Activated T-helper 9 cell treated with anti-CD3 and anti-CD28 coated beads, Interleukin-2, amount 50 U/mL, for 16 hours (primary cell): ENCODE measurements around the gene GPC6.

Source experiments
- DNase-seq: peaks from one replicate; pipeline ENCODE4 v3.0.0-alpha.2; 2020; ENCODE audit warnings: low read depth

GPC6 gene

DNA sequence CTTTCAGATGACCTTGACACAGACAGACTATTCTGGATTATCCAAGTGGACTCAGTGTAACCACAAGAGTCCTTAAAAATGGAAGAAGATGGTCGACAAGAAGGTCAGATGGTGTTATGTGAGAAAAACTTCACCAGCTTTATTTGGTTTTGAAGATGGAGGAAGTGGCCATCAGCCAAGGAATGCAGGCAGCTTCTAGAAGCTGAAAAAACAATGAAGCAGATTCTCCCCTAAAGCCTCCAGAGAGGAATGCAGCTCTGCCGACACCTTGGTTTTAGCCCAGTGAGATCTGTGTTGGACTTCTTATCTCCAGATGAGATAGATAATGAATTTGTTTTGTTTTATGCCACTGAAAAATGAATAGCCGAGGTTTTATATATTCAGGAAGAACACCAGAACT is 751.4 kb downstream of the GPC6 start:
- DNase-seq, result no peak

- no peak for DNase-seq
Observed at GRCh38 chr13:93981426-93981977, 754.9 kb downstream of the GPC6 start.

- no peak for DNase-seq
Observed at GRCh38 chr13:93982179-93982918, 755.7 kb downstream of the GPC6 start.

GRCh38 chr13:93984052-93984451 is 757.4 kb downstream of the GPC6 start:
- DNase-seq, result no peak

GRCh38 chr13:93984876-93985275 is 758.3 kb downstream of the GPC6 start:
- no peak for DNase-seq

- DNase-seq, result no peak
Observed at GRCh38 chr13:93987458-93987857, 760.9 kb downstream of the GPC6 start.

DNA sequence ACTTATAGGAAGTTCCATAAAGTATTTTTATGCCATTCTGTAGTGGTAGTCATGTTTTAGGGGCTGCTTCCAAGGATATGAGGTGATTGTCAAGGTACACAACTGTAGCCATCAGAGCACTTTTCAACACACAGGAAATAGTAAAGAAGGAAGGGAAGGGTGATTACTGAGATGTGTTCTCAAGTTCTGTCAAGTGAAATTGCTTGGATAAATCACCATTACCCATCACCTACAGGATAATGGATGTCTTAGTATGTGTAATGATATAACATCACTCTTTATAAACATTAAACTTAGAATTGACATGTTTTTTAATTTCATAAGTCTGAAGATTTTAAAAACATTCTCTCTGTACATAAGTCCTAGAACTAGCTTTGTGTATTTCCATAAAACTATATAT is 765.0 kb downstream of the GPC6 start:
- DNase-seq, result no peak

GRCh38 chr13:93996481-93996880 is 769.9 kb downstream of the GPC6 start:
- no peak for DNase-seq

DNA sequence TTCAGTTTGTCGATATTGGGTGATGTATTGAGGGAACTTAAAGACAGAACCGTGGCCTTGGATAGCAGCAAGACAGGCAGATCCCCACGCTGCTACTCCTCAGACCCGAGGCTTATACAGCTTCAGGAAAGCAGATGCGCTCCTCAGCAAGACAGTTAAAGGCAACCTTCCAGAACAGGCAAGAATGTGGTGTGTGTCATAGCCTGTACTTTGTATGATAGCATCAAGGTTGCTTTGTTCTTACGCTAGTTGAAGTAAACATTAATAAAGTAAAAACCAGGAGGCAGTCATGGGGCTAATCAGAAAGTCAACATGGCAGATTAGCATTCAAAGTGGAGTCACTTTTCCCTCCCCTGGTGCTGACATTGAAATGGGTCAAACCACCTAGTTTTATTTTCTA is 779.7 kb downstream of the GPC6 start:
- DNase-seq, result no peak

- no peak for DNase-seq
Observed at GRCh38 chr13:94007072-94007471, 780.5 kb downstream of the GPC6 start.

- DNase-seq, result no peak
Observed at GRCh38 chr13:94009701-94010100, 783.1 kb downstream of the GPC6 start.

- DNase-seq, result no peak
Observed at GRCh38 chr13:94014461-94014860, 787.9 kb downstream of the GPC6 start.

DNA sequence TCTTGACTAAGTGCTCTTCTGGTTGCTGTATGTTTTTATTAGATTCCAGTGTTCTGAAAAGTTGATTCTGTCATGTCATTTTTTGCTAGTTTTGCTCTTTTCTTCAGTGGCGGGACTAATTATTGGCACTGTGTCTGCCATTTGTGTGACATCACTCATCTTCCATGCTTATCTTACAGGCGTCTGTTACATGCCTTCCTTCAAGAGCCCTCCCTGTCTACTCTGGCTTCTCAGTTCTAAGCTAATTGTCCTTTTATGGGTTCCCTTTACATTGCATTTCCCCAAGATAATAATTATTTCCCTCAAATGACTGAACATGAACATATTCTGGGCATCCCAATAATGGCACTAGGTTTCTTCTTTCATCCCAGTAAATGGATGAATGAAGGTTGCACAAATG is 793.8 kb downstream of the GPC6 start:
- DNase-seq, result no peak

GRCh38 chr13:94020833-94021232 is 794.2 kb downstream of the GPC6 start:
- DNase-seq, result no peak

- no peak for DNase-seq
Observed at GRCh38 chr13:94028234-94028633, 801.6 kb downstream of the GPC6 start.

GRCh38 chr13:94028650-94029049 is 802.0 kb downstream of the GPC6 start:
- DNase-seq, result no peak

DNA sequence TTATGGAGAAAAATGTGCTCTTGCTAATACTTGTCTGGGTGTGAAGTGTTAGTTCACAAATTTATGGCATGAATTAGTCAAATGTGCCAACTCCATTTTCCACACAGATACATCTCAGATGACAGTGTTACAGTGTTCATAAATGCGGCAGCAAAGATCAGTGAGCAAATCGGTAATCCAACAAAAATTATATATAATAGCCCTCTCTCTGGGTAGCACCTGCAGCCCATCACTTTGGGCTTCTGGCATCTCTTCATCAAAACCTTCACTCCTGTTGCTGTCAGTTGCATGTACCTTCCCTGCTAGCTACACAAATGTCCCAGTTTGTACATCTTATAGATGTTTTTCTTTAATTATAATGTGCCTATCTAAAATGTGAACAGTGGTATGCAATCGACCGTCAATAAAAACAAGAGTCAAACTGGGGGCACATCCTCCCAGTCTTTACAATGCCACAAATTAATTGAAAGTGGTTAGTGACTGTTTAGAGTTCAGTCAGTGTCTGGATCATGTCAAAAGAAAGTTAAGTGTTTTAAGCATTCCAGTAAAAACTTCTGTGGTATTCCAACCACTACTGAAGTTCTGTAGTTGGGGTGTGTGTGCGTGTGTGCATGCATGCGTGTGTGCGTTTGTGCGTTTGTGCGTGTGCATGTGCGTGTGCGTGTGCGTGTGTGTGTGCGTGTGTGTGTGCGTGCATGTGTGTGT is 804.0 kb downstream of the GPC6 start:
- no peak for DNase-seq

DNA sequence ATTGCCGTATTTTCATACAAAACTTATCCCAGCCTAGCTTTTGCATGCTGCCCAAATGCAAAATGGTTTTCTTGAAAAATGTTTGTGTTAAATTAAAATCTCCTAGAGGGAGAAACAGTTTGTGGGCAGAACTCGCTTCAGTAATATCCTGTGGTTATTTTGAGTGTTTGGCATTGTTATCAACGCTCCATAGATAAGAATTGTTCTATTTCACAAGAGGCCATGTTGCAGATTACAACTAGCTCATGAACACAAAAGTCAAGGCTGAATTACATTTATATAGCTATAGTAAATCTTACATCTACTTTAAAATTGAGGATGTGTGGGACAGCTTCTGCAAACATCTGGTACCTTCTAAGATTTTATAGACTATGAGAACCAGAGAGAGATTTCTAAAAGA is 805.0 kb downstream of the GPC6 start:
- no peak for DNase-seq

GRCh38 chr13:94033098-94033497 is 806.5 kb downstream of the GPC6 start:
- DNase-seq, result no peak

GRCh38 chr13:94033830-94034642 is 807.4 kb downstream of the GPC6 start:
- DNase-seq, result no peak

DNA sequence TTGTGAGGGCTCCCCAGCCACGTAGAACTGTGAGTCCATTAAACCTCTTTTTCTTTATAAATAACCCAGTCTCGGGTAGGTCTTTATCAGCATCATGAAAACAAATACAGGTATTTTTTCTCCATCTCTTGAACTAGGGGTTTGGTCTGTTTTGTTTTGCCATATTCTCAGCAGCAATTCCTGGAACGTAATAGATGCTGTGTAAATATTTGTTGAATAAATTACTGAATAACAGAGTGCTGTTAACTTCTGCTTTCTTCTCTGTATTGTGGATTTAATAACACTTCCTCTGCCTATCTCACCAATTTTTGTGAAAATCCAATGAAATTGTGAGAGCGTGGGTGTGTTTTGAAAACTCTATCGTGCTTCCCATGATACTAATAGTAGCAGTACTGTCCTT is 823.4 kb downstream of the GPC6 start:
- DNase-seq, result no peak

DNA sequence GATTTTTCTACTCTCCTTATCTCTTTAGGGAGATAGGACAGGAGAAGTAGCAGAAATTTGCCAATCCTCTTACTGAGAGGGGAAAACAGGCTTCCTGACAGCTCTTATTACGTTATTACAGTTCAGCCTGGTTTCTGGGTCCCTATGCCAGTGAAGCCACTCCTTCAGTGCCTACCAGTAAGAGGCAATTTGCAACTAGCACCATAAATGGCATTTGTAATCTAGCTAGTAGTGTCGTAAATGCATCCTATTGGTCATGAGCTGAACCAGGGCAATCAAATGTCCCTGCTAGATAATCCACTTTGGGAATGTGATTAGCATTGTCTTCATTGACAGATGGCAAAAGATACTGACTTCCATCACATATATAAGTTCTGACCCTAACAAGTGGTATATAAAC is 824.1 kb downstream of the GPC6 start:
- DNase-seq, result no peak
